PC-3 (cell line): Measurements from ENCODE around the gene C22orf15. TPM values are rescaled to one million over a fixed set of nuclear protein-coding genes. Genes with fewer than 3 reads are reported as not detected.
A peak's percentile ranks its signal among the peaks of the same experiment; 100 is the strongest.

Experiments
- ATAC-seq: fragments of 200-7000 bp; cut with Tn5 transposase; 2 replicates; pipeline ENCODE4 v1.9.1; 2020; ENCODE audit warnings: mild to moderate bottlenecking, moderate library complexity
- BruUV-seq: library from RNA; stranded (reverse); fragments of 400-500 nt; replicated peaks from 2 replicates; lab custom pipeline; 2021; lab: Mats Ljungman, UMichigan
- CTCF ChIA-PET: fragments of 300-600 bp; sonication (Branson Sonifier 250); formaldehyde crosslinking; loops from one replicate; lab custom pipeline; 2022; ENCODE audit warnings: antibody characterized with exemption; lab: Charles Lee
- POLR2A ChIA-PET: fragments of 300-600 bp; sonication (Branson Sonifier 250); formaldehyde crosslinking; loops from one replicate; lab custom pipeline; 2022; ENCODE audit warnings: antibody characterized with exemption; ENCODE audit not compliant: unreplicated experiment; lab: Charles Lee
- DNase-seq: peaks from one replicate; pipeline ENCODE4 v3.0.0-alpha.2; 2015
- H2AFZ ChIP-seq: fragments of 300-600 bp; sonication (generic); 2 replicates; pipeline ENCODE4 v1.6.0; 2016; ENCODE audit warnings: antibody characterized with exemption, low read length
- H3F3A ChIP-seq: fragments of 300-600 bp; sonication (generic); one replicate; pipeline ENCODE4 v1.6.0; 2017; ENCODE audit warnings: antibody characterized with exemption, low read length, control low read depth, mild to moderate bottlenecking; ENCODE audit not compliant: unreplicated experiment
- H3K27ac ChIP-seq: fragments of 300-600 bp; sonication (generic); 2 replicates; pipeline ENCODE4 v1.5.1; 2016; ENCODE audit warnings: mild to moderate bottlenecking, low read length
- H3K27me3 ChIP-seq: fragments of 300-600 bp; sonication (generic); 2 replicates; pipeline ENCODE4 v1.6.1; 2016; ENCODE audit warnings: low read length, mixed read lengths
- H3K36me3 ChIP-seq: fragments of 300-600 bp; sonication (generic); 2 replicates; pipeline ENCODE4 v1.6.1; 2016; ENCODE audit warnings: low read depth, mixed run types, low read length, mixed read lengths
- H3K4me1 ChIP-seq: fragments of 300-600 bp; sonication (generic); 2 replicates; pipeline ENCODE4 v1.5.1; 2016; ENCODE audit warnings: low read length; ENCODE audit not compliant: insufficient read depth
- H3K4me2 ChIP-seq: fragments of 300-600 bp; sonication (generic); 2 replicates; pipeline ENCODE4 v1.6.0; 2016; ENCODE audit warnings: low read length
- H3K4me3 ChIP-seq: fragments of 300-600 bp; sonication (generic); 2 replicates; pipeline ENCODE4 v1.5.1; 2016; ENCODE audit warnings: mild to moderate bottlenecking, low read length, mixed read lengths
- H3K79me2 ChIP-seq: fragments of 300-600 bp; sonication (generic); 2 replicates; pipeline ENCODE4 v1.6.1; 2017; ENCODE audit warnings: low read length, mixed read lengths
- H3K9ac ChIP-seq: fragments of 300-600 bp; sonication (generic); 2 replicates; pipeline ENCODE4 v1.6.0; 2016; ENCODE audit warnings: mild to moderate bottlenecking, low read length
- H3K9me2 ChIP-seq: fragments of 300-600 bp; sonication (generic); replicated peaks from 2 replicates; pipeline ENCODE4 v1.6.1; 2016; ENCODE audit warnings: mixed run types, low read length, mixed read lengths
- H3K9me3 ChIP-seq: fragments of 300-600 bp; sonication (generic); 2 replicates; pipeline ENCODE4 v1.6.1; 2016; ENCODE audit warnings: low read length, mixed read lengths
- H4K20me1 ChIP-seq: fragments of 300-600 bp; sonication (generic); 2 replicates; pipeline ENCODE4 v1.6.1; 2016; ENCODE audit warnings: low read length, mixed read lengths
- EZH2 ChIP-seq: fragments of 300-600 bp; sonication (generic); IDR thresholded peaks from one replicate; pipeline ENCODE4 v1.6.1; 2017; ENCODE audit warnings: antibody characterized with exemption, mild to moderate bottlenecking, low read length; ENCODE audit not compliant: unreplicated experiment
- EZH2phosphoT487 ChIP-seq: fragments of 300-600 bp; sonication (generic); IDR thresholded peaks from 2 replicates; pipeline ENCODE4 v1.6.1; 2018; ENCODE audit warnings: mild to moderate bottlenecking, antibody characterized with exemption, low read length, borderline replicate concordance
- intact Hi-C: fragments of 100-400 bp; cut with micrococcal nuclease; formaldehyde crosslinking; loops from 2 replicates; pipeline ENCODE4 v1.9.0; 2023
- total RNA-seq: library from RNA; depleted of rRNA; stranded (reverse); fragments of >200 nt; gene quantifications from 2 replicates; pipeline ENCODE4 v1.2.3, GENCODE V29; 2014
- TF ChIP-seq, protein P1 (sequence below): fragments of 300-600 bp; sonication (generic); conservative IDR thresholded peaks from 2 replicates; pipeline ENCODE4 v1.5.1; 2017; ENCODE audit warnings: antibody characterized with exemption, low read depth, mild to moderate bottlenecking, low read length

C22orf15 gene
- total RNA-seq, 1 experiment from 2014 or later = not detected

DNA sequence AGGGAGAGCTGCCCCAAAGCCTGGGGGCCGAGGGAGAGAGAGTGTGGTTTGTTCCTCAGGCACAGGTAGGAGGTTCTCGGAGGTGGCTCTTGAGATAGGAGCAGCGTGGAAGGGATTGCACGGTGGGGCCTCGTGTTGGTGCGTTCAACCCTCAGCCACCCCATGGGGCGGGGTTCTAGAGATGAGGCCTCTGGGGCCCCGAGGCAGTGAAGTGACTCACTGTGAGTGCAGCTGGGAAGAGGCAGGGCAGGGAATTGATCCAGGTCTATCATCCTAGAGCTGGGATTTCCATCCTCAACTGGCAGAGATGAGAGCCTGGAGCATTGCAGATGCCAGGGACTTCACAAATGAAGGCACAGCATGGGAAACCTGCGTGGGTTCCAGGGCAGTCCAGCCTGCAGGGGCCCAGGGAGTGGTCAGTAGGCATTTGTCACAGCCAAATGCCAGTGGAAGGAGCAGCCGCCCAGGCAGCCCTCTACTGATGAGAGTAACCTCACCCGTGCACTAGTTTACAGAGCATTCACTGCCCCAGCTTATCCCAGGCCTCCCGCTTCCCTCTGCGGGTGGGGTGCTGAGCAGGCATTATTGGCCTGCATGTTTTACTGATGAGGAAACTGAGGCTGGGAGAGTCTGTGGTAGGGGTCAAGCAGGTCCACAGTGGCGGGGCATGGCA is 18.9 kb downstream of the C22orf15 start:
- CTCF ChIA-PET = interaction anchor here (1.0 kb wide), 1 partner anchor 10 kb away, joined by 3 read pairs; no protein-coding TSS in a partner anchor
- peak overlapping the region; percentile 50; the same call in 1 of the 2 replicates for H2AFZ ChIP-seq
- intact Hi-C loops = no loop called here
- peak; percentile 64 for DNase-seq
- no peaks in the 10 kb centered on the region for H3K79me2 ChIP-seq
- no peaks in the 10 kb centered on the region for H3F3A ChIP-seq
- H3K36me3 ChIP-seq = no peaks in the 10 kb centered on the region
- no peaks in the 10 kb centered on the region for H3K27me3 ChIP-seq
- H3K4me1 ChIP-seq = peaks cover 14% of the 10 kb centered on the region; the same call in 1 of the 2 replicates
- no peak overlapping the region for H3K9ac ChIP-seq
- no peak for TF ChIP-seq EZH2
- TF ChIP-seq, protein P1, sequence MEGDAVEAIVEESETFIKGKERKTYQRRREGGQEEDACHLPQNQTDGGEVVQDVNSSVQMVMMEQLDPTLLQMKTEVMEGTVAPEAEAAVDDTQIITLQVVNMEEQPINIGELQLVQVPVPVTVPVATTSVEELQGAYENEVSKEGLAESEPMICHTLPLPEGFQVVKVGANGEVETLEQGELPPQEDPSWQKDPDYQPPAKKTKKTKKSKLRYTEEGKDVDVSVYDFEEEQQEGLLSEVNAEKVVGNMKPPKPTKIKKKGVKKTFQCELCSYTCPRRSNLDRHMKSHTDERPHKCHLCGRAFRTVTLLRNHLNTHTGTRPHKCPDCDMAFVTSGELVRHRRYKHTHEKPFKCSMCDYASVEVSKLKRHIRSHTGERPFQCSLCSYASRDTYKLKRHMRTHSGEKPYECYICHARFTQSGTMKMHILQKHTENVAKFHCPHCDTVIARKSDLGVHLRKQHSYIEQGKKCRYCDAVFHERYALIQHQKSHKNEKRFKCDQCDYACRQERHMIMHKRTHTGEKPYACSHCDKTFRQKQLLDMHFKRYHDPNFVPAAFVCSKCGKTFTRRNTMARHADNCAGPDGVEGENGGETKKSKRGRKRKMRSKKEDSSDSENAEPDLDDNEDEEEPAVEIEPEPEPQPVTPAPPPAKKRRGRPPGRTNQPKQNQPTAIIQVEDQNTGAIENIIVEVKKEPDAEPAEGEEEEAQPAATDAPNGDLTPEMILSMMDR = no peak
- TF ChIP-seq EZH2phosphoT487 = no peak
- no peaks in the 10 kb centered on the region for H3K9me2 ChIP-seq
- POLR2A ChIA-PET = no interaction called here
- no peaks in the 10 kb centered on the region for H3K9me3 ChIP-seq
- peak; percentile 96 for ATAC-seq
- BruUV-seq = no TSS peak
- H3K4me2 ChIP-seq = peak overlapping the region; percentile 13; the same call in 1 of the 2 replicates
- H3K4me3 ChIP-seq = no peak overlapping the region
- no peak overlapping the region for H3K27ac ChIP-seq
- H4K20me1 ChIP-seq = no peaks in the 10 kb centered on the region

DNA sequence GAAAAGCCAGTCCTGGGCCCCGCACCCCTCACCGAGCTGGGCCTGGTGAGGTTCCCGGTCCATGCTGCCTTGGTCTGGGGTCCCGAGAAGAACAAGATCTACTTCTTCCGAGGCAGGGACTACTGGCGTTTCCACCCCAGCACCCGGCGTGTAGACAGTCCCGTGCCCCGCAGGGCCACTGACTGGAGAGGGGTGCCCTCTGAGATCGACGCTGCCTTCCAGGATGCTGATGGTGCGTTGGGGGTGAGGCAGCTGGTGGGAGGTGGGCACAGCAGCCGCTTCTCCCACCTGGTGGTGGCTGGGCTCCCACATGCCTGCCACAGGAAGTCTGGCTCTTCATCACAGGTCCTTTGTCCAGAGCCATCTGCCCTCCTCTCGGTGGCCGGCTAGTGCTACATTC is 19.5 kb downstream of the C22orf15 start:
- Histone ChIP-seq H4K20me1 (no peaks in the 10 kb centered on the region), H3K4me3 (no peak overlapping the region), H3K27me3 (no peaks in the 10 kb centered on the region), H2AFZ (no peak overlapping the region), H3K4me2 (no peak overlapping the region), H3K79me2 (peaks cover under 1% of the 10 kb centered on the region), H3K4me1 (peaks cover 14% of the 10 kb centered on the region; the same call in 1 of the 2 replicates), H3K36me3 (no peaks in the 10 kb centered on the region), H3F3A (no peaks in the 10 kb centered on the region), H3K9me3 (no peaks in the 10 kb centered on the region), H3K9me2 (no peaks in the 10 kb centered on the region), H3K27ac (no peak overlapping the region), H3K9ac (no peak overlapping the region)
- ATAC-seq (no peak), DNase-seq (no peak)
- TF ChIP-seq, protein P1 = no peak
- TF ChIP-seq EZH2 (no peak), EZH2phosphoT487 (no peak)
- BruUV-seq = no TSS peak
- CTCF ChIA-PET = interaction anchor here (1.0 kb wide), 1 partner anchor 11 kb away, joined by 3 read pairs; no protein-coding TSS in a partner anchor
- intact Hi-C loops = no loop called here
- POLR2A ChIA-PET = no interaction called here

DNA sequence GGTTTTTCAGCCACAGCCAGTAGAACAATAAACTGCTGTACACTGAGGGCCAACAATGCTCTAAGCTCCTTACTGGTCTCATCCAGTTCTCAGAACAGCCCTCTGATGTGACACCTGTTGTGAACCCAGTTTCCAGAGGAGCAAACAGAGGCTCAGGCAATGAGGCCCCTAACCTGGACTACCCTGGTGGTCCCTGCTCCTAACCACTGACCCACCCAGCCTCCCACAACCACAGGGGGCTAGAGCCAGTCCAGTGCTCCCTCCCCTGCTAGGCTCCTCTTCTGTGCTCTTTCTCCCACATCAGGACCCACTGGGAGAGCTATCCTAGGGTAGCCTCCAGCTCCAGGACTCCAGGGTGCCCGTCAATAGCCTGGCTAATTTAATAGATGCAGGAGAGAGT is 19.9 kb downstream of the C22orf15 start:
- Histone ChIP-seq H3K4me2 (no peak overlapping the region), H3K4me3 (no peak overlapping the region), H3K4me1 (peaks cover 14% of the 10 kb centered on the region; the same call in 1 of the 2 replicates), H2AFZ (no peak overlapping the region), H4K20me1 (peaks cover 3% of the 10 kb centered on the region; the same call in 1 of the 2 replicates), H3K9me2 (no peaks in the 10 kb centered on the region), H3F3A (no peaks in the 10 kb centered on the region), H3K36me3 (no peaks in the 10 kb centered on the region), H3K27me3 (no peaks in the 10 kb centered on the region), H3K27ac (no peak overlapping the region), H3K9me3 (no peaks in the 10 kb centered on the region), H3K9ac (no peak overlapping the region), H3K79me2 (peaks cover 5% of the 10 kb centered on the region)
- intact Hi-C loops = no loop called here
- TF ChIP-seq, protein P1 = no peak
- TF ChIP-seq EZH2phosphoT487 (no peak), EZH2 (no peak)
- POLR2A ChIA-PET = no interaction called here
- CTCF ChIA-PET = no interaction called here
- DNase-seq (no peak), ATAC-seq (no peak)
- BruUV-seq = no TSS peak
